ENCODE measurements around the gene PAIP2B.
"Not testable (repeated sequence)": the region's sequence is repeated elsewhere in the genome, so short reads cannot be mapped to it uniquely, and the experiment has no call there.

The PAIP2B gene

DNA sequence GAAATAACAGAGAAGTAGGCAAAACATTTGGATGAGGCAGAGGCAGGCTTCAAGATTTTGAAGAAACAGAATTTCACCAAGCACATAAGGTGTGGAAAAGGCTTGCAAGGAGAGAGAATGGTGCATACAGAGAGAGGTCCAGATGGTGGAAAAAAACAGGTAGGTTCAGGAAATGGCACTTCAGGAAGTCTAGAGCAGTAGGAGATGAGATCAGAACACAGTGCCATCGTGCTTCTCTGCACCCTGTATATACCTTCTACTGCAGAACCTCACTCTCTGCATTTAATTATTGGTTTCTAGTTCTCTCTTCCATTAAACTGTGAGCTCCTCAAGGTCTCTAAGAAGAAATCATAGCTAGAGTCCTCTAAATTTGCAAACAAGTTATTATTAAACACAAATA is 2.4 kb downstream of the PAIP2B start:
- in situ Hi-C loops (cut with HindIII; ENCODE audit: low pct_ligation_motif_present, low pct_unique_long_range_greater_than_20kb, low sequenced_read_pairs) = no loop called here
- DNase-seq = no peak

DNA sequence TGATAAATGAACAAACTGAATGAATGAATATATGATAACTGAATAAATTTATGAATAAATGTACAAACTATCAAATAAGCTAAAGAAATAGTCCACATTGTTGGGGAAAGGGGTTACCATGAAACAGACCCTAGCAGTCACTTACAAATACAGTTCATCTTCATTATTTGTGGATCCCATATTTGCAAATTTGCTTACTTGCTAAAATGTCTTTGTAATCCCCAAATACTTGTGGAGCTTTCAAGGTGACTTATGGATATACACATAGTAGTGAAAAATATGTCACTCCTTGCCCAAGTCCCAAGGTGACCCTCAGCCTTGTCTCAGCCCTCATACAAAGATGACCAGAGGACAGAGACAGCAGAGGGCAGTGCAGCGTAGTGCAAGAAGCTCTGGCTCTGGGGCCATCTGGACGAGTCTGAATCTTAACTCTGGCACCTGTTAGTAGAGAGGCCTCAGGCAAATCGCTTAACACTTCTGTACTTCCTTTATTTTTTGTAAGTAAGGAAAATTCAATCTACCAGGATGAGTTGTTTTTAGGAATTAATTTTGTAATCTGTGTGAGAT is 3.1 kb downstream of the PAIP2B start:
- DNase-seq = peak; percentile 72
- in situ Hi-C loops (cut with HindIII; ENCODE audit: low pct_ligation_motif_present, low pct_unique_long_range_greater_than_20kb, low sequenced_read_pairs) = no loop called here

DNA sequence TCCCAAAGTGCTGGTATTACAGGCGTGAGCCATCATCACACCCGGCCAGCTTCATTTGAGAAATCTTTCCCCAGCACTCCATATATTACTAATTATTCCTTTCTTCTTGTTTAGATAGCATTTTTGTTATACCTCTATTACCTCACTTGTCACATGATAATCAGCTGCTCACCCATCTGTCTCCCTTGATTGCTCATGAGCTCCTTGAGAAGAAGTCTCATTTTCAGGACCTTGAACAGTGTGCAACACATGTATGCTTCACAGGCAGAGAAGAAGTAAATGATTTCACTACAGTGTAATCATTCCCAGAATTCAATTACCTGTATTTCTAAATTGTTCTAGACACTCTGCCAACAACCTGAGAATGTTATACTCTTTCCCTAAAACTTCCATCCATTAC is 6.2 kb downstream of the PAIP2B start:
- in situ Hi-C loops (cut with HindIII; ENCODE audit: low pct_ligation_motif_present, low pct_unique_long_range_greater_than_20kb, low sequenced_read_pairs) = no loop called here
- no peak for DNase-seq

DNA sequence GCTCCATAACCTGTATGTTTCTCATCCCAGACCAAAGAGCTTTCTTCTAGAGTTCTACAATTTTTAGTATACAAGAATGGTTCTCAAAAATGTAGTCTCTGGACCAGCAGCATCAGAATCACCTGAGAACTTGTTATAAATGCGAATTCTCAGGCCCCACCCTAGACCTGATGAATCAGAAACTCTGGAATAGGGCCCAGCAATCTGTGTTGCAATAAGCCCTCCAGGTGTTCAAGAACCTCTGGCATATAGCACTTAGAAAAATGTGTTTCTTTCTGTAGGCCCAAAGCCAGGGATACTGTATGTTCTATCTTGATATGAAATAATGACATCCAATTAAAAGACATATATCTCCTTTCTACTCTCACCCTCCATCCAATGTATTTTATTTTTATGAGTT is 10.4 kb downstream of the PAIP2B start:
- no peak for DNase-seq
- in situ Hi-C loops (cut with HindIII; ENCODE audit: low pct_ligation_motif_present, low pct_unique_long_range_greater_than_20kb, low sequenced_read_pairs) = no loop called here

DNA sequence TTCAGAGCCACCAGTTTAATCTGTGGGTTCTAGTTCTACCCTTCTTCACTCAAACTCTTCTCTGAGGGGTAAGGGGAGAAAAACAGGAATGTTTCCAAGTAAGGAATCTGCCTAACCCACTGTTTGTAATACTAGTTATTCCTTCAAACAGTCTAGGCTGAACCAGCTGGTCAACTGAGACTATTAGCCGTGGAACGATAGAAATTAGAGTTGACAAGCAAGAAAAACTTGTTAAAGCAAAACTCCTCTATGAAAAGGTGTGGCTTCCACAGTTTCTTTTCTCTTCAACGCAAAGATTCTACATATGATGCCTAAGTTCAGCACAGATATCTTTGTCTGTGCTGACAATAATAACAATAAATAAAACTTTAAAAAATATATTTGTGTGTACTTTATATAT is 11.5 kb downstream of the PAIP2B start:
- in situ Hi-C loops (cut with HindIII; ENCODE audit: low pct_ligation_motif_present, low pct_unique_long_range_greater_than_20kb, low sequenced_read_pairs) = no loop called here

DNA sequence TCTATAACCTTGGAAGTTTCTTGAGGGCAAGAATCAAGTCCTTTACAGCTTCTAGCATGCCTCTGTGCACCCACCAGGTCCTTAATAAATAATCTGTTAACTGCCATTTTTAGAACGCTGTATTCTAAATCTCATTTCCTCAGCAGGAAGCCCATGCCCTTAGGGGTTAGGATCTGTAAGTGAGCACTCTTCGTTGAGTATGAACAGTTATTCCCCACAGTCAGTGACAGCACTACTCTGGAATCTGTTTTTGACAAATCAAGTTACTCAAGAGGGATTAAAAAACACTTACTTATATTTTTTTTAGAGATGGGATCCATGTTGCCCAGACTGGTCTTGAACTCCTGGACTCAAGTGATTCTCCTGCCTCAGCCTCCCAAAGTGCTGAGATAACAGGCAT is 14.6 kb downstream of the PAIP2B start:
- no peak for DNase-seq
- in situ Hi-C loops (cut with HindIII; ENCODE audit: low pct_ligation_motif_present, low pct_unique_long_range_greater_than_20kb, low sequenced_read_pairs) = no loop called here

More for the DNA sequence above, 11.5 kb downstream of the PAIP2B start:
- DNase-seq = no peak

DNA sequence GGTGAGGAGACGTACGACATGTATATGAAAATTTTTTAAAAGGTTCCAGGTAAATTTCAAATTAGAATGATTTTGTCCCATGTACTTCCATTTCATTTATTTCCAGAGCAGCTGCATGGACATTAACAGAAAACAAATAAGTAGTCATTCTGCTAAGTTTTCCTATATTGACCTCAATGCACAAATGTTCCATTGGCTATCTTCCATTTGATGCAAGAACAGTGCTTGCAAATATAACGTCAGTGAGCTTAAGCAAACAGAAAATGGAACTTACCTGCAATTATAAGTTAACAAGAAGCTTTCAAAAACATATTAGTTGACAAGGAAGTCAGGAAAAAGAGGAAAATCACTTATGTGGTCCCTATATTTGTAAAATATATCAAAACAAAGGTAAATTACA is 16.6 kb downstream of the PAIP2B start:
- in situ Hi-C loops (cut with HindIII; ENCODE audit: low pct_ligation_motif_present, low pct_unique_long_range_greater_than_20kb, low sequenced_read_pairs) = no loop called here
- no peak for DNase-seq

DNA sequence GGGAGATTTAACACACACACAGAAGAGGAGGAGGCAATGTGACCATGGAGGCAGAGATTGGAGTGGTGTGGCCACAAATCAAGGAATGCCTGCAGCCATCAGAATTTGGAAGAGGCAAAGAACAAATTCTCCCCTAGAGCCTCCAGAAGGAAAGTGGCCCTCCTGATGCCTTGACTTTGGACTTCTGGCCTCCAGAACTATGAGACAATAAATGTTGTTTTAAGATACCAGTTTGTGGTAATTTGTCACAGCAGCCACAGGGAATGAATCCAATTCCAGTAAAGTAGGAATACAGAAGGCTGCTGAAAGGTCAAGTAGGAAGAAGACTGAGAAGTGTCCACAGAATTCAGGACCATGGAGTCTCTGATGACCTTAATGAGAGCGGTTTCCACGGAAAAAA is 18.1 kb downstream of the PAIP2B start:
- in situ Hi-C loops (cut with HindIII; ENCODE audit: low pct_ligation_motif_present, low pct_unique_long_range_greater_than_20kb, low sequenced_read_pairs) = no loop called here
- DNase-seq = no peak

DNA sequence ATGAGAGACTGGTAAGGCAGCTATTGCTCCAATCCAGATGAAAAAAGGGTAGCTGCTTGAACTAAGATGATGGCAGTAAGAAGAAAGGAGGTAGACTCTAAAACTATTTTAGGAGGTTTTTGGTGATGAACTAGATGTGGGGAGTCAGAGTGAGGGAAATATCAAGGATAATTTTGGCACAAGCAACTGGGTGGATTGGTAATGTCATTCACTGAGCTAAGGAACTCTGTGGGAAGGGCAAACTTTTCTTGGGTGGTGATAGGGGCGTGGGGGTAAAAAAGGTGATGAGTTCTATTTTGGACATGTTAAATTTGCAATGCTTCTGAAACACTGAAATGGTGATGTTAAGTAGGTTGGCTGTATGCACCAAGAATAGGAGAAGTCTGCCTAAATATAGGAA is 19.3 kb downstream of the PAIP2B start:
- DNase-seq = no peak
- in situ Hi-C loops (cut with HindIII; ENCODE audit: low pct_ligation_motif_present, low pct_unique_long_range_greater_than_20kb, low sequenced_read_pairs) = no loop called here

DNA sequence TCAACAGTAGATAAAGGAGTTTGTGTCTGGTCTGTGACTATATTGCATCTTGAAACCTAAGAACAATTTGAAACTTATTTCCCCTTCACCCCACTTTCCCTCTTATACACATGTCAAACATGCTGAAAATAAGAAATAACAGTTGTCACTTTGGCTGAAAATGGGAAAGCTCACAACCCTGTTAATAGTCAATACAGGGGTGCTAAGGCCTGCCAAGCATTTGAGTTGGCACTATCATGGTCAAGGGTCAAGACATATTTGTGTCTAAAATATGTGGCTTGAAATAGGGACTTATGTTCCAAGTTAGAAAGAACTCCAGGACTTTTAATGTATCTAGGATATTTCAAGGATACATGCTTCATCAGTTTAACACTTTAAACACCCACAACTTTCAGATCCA is 20.6 kb downstream of the PAIP2B start:
- in situ Hi-C loops (cut with HindIII; ENCODE audit: low pct_ligation_motif_present, low pct_unique_long_range_greater_than_20kb, low sequenced_read_pairs) = no loop called here
- no peak for DNase-seq

DNA sequence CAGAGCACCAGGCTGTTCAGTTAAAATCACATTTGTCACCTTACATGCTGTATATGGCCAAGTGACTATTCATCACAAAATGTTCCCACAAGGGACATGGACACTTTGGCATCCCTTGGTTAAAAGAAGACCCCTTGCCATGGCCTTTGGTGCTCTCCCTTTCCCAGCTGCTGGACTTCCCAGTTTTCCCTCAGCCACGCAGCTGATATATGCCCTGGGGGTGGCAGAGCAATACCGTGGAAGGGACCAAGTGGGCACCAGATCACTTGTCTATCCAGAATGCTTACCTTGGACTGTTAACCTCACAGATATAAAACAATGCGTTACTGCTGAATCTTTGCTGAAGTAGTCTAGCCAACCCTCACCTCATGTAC is 35.3 kb downstream of the PAIP2B start:
- DNase-seq = no peak
- in situ Hi-C loops (cut with HindIII; ENCODE audit: low pct_ligation_motif_present, low pct_unique_long_range_greater_than_20kb, low sequenced_read_pairs) = no loop called here

DNA sequence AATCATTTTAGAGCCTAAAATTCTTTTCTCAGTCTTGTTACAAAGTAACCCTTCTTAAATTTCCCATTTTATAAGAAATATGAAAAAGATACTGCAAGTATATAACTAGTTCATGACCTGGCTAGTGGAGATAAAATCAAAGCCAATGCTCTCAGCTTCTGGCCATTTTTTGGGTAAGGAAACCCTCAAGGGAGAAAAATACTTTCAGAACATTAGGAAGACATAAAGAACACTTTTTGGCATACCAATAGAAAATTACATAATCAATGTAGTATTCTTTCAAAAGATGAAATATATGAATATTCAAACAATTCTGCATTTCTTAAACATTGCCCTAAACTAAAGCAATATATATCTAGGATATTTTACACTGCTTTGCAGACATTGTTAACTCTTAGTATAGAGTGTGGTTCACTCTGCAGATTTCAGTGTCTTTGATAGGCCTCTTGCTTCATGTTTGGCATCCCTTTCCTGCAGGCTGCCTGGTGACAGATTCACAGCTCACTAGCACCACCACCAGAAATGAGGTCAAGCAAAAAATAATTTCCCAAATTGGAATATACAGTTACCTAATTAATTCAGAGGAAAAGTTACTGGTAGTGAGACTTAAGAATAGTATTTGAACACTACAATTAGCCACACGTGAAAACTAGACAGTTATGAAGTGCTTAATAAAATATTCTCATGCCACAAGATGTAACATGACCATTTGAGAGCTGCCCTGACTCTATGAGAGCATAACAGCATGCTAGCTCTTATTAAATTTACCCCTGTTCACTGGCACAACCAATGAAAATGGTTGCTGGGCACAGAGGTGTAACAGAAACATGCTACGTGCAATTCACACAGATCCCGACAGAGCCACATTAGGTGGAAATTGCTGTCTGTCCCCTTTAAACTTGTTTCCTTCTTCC is 36.0 kb downstream of the PAIP2B start:
- DNase-seq = peak; percentile 14
- in situ Hi-C loops (cut with HindIII; ENCODE audit: low pct_ligation_motif_present, low pct_unique_long_range_greater_than_20kb, low sequenced_read_pairs) = no loop called here

DNA sequence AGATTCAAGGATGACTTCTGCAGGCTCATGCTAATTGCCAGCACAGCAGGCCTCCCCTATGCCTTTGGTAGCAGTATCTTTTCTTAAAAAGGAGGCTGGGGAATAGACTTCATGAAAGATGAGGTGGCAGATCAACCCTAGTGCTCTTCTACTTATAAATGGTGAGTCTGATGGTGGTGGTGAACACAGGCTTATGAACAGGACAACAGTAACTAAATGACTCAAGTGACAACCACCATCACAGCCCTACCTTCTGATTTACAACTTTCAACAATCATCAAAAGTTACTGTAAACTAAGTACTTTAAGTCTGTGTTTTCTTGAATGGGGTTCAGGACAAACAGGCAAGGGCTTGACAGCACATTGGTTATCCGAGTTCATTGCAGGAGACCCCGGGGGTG is 39.3 kb downstream of the PAIP2B start:
- in situ Hi-C loops (cut with HindIII; ENCODE audit: low pct_ligation_motif_present, low pct_unique_long_range_greater_than_20kb, low sequenced_read_pairs) = no loop called here
- no peak for DNase-seq

DNA sequence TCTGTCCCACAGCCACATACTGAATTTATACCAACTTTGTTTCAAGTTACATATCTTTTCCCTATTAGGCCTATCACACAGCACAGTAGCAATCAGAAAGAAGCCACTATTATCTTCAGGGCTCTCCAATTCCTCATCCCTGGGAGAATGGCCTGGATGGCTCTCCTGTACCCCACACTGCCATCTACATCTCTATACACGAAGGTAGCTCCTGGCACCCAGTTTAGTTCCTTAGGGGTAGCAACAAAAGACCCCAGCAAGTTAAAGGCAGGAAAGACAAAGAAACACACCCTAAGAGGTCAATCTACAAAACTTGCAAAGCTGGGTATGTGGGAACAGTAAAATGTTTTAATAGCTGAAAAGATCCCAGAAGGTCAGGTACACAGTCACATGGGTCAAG is 39.9 kb downstream of the PAIP2B start:
- DNase-seq = no peak
- in situ Hi-C loops (cut with HindIII; ENCODE audit: low pct_ligation_motif_present, low pct_unique_long_range_greater_than_20kb, low sequenced_read_pairs) = no loop called here

DNA sequence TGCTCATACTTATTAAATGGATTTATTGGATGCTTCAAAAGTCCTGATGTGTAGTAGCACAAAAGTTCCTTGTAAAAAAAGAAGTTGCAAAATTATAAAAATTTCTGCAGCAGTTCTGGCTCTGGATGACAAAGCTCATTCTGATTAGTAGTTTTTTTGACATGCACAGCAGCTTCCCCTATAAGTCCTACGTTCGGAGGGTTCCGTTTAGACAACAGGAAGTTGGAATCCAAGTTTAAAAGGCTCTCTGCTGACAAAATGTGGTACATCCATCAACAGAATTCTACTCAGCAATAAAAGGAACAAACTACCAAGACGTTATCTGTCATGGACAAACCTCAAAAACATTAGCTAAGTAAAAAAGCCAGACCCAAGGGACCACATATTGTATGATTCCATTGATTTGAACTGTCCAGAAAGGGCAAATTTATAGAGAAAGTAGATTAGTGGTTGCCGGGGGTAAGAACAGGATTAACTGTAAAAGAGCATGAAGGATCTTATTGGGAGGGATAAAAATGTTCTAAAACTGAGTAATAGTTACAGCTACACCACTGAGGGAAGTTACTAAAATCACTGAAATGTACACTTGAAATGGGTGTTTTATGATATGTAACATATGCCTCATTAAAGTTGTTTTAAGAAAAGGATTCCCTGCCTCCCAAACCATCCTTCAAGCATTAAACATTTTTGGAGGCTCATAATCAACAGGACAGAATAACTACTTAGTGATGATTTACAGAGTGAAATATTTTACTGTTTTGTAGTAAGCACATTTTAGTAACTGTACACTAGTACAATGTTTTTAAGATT is 43.4 kb downstream of the PAIP2B start:
- DNase-seq; in situ Hi-C loops (cut with HindIII; ENCODE audit: low pct_ligation_motif_present, low pct_unique_long_range_greater_than_20kb, low sequenced_read_pairs): not testable (repeated sequence)

DNA sequence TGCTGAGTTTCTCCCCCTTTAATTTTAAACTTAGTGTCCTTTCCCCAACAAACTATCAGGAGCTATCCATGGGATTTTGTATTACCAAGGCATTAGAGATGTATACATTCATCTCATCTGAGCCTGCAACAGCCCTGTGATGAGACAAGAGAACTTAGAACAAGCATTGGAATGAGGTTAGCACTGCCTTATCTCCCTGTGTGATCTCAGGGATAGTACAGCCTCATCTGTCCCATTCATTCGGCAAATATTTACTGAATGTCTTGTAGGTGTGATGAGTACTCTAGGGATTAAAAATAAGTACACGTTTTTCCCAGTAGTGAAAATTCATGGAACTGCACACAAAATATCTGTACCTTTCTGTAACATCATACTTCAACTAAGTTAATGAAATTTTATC is 45.6 kb downstream of the PAIP2B start:
- DNase-seq = no peak
- in situ Hi-C loops (cut with HindIII; ENCODE audit: low pct_ligation_motif_present, low pct_unique_long_range_greater_than_20kb, low sequenced_read_pairs) = no loop called here

DNA sequence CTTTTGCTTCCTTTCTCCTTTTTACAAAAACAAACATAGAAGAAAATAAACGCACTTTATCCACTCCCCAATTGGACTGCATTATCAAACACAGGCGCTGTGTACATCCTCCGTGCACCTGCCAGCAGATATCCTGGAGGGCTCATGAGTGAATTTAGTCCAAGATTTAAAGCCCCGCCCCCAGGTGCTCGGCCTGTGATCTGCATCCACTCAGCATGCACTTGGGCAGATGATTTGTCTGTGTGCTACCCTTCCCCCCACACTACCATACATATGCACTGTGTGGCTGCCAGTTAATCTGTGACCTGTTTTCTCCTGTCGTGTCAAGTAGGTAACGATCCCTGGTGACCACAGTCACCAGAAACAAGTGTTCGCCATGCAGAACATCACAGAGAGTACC is 48.1 kb downstream of the PAIP2B start:
- in situ Hi-C loops (cut with HindIII; ENCODE audit: low pct_ligation_motif_present, low pct_unique_long_range_greater_than_20kb, low sequenced_read_pairs) = not testable (repeated sequence)

DNA sequence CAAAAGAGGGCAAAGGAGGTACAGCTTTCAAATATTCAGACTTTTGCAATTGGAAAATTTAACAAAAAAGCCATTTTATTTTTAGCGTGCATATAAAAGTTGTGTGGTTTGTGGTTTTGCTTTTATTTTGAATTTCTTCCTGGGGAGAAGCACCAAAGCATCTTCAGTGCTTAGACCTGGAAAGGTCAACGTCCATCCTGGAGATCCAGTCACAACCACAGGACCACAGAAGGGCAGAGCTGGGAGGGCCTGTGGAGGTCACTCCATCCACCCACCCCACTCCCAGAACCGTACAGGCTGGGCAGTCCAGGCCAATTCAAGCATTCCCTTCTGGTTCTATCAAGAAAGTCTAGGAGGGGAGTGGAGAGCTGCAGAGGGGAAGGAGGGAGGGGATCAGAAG is 52.7 kb downstream of the PAIP2B start:
- in situ Hi-C loops (cut with HindIII; ENCODE audit: low pct_ligation_motif_present, low pct_unique_long_range_greater_than_20kb, low sequenced_read_pairs) = no loop called here
- DNase-seq = no peak

More for the DNA sequence above, 48.1 kb downstream of the PAIP2B start:
- not testable (repeated sequence) for DNase-seq

DNA sequence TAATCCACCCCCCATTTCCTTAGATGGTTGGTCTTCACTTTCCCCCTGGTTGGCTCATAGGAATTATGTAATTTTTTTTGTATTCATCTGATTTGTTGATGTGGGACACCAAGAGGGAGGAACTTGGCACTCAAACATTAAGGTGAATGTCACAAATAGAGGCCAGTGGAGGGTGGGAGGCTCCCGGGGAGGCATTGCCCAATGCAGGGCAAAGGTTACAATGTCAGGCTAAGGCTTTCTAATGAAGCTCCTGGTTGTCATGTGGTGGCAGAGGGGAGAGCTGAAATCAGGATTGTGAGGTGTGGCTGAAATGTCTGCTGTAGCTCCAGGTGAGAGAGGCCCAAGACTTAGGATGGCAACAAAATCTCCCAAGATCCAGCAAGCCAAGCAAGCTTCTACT is 53.8 kb downstream of the PAIP2B start:
- DNase-seq = no peak
- in situ Hi-C loops (cut with HindIII; ENCODE audit: low pct_ligation_motif_present, low pct_unique_long_range_greater_than_20kb, low sequenced_read_pairs) = no loop called here
